Stimulated activated CD4-positive, alpha-beta T cell treated with anti-CD3 and anti-CD28 coated beads, Interleukin-15, amount 100 ng/mL, for 48 hours (primary cell): Measurements from ENCODE around the gene BRD7.

Experiments
- DNase-seq, 2 donors: peaks; one replicate each; pipeline ENCODE4 v3.0.0-alpha.2; 2020; ENCODE audit warnings: low read depth in 2 of 2

The BRD7 gene

DNA sequence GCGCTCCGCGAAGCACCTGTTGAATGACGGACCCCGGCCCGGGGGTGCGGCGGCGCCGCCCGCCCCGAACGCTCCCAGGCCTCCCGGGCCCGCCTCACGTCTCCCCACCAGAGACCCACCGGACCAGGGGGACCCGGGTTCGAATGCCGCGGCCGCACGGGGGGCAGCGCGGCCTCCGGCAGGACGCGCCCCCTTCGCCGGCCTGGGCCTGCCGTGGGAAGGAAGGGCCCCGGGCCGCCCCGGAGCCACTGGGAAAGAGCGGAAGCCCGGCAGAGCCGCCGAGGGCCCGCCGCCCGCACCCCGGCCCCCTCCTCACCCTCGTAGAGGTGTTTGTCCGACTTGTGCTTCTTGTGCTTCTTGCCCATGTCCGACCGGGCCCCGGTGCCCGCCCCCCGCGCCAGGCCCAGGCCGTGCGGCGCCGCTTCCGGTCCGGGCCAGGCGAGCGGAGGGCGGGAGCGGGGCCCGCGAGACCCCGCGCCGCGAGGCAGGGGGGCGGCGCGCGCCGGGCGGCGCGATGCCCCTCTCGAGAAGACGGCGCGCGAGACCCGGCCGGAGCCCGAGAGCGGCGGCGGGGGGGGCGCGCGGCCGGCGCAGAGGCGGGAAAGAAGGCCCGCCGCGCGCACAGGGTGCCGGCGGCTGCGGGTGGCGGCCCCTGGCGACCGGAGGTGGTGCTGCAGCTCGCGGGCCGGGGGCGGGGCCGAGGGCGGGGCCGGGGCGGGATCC, at the start of gene BRD7:
TSS of gene BRD7 (minus strand) at position 579 of the 723 bp plus-strand sequence. CDS start at position 365, 214 bp downstream.
- DNase-seq = peak; percentile 23 to 47

GRCh38 chr16:50416388-50416787, 47.6 kb upstream of the BRD7 start:
- no peak for DNase-seq

- no peak for DNase-seq
These were observed 45.4 kb upstream of the BRD7 start for GRCh38 chr16:50414152-50414551.

DNA sequence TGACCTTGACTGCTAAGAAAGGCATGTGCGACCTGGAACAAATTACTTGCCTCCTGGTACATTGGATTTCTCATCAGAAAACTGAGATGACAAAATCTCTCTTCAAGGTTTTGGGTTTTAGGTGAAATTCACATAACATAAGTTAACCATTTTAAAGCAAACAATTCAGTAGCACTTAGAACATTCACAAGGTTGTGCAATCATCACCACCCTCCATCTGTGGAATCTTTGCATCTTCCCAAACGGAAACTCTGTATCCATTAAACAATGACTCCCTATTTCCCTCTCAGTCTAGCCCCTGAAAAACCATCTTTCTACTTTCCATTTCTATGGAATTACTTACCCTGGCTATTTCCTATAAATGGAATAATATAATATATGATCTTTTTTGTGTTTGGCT, 42.2 kb upstream of the BRD7 start:
- no peak for DNase-seq

DNA sequence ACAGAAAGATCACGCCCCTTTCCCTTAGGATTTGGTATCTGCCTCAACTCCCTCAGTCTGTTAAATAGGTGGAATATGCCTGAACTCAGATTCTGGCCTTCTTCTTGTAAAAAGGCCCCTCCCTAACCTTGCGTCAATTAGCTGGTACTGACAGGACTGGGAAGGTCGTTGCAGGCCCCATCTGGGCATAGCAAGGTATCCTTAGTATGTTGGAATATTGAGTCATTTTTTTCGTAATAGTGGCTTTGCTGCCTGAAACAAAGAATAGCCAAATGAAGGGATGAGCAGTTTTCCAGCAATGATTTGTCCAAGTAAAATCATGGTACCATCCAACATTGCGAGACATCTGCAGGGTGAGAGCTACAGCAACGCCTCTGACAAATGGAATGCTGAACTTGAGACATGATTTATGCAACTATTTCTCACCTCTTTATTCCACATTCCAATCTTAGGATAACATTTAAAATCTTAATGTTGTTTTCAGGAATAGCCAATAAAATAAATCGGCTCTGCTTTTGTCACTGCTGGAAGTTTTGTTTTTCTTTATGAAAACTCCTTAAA, 39.3 kb upstream of the BRD7 start:
- DNase-seq = no peak

DNA sequence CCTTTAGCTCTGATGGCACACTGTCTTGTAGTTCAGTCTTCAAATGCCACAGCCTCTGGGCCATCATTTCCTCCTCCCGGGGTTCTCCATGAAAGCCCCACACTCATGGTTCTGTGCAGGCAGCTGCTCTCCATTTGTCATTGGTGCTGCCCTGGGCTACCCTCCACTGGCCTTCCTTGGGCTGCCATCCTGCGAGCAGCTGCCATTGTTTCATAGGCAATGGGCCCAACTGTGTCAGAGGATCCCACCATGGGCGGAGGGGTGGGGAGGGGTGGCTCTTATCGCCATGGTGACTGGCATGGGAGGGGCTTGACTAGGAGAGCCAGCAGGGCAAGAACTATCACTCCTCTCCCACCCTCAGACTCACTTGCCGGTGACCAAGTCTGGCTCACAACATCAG, 38.6 kb upstream of the BRD7 start:
- no peak for DNase-seq

GRCh38 chr16:50403491-50403890, 34.7 kb upstream of the BRD7 start:
- DNase-seq = no peak

- DNase-seq = no peak
These were observed 33.6 kb upstream of the BRD7 start for GRCh38 chr16:50402298-50402895.

DNA sequence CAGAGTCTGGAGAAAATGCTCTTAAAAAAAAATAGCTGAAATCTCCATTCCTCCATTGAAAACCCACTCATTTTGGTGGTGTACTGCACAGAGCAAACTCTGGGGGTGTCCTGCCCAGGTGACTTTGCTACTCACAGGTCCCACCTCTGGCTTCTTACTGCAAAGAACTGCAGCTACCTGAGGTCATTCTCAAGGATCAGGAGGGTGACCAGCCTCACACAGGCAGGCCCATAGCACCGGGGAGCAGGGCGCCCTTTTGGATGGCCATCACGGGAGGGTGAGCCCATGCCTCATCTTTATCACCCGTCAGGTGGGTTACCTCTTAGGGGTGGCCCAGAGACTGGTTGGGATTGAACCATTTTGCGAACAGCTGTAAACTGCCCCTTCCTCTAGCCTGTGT, 32.6 kb upstream of the BRD7 start:
- no peak for DNase-seq

- no peak for DNase-seq
These were observed 32.2 kb upstream of the BRD7 start for GRCh38 chr16:50400967-50401348.

DNA sequence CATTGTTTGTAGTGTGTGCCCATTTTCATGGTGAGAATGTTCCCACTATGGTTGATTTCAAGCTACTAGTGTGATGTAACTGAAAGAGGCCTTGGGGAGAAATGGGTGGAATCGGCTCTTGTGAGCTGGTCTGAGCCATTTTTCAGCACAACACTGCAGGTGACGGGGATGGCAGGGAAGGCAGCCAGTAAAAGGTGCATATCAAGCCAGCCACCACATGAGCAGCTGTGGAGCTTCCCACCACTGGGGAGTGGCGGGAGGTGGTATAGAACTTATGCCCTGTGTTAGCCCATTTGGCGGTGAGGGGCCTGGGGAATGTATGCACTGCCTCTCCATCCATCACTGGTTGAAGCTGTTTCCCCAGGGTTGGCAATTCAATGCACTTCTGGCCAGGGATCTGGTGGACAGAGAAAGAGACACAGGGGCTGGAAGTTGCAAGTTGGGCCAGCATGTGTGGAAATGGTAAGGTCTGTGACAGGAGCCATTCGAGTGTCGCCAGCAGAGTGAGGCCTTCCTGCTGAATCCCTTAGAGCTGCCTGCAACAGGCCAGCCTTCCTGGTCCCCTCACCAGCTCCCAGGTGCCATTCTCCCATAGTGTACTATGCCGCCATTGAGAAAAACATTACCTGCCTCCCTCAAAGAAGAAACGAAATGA, 31.7 kb upstream of the BRD7 start:
- DNase-seq = no peak

DNA sequence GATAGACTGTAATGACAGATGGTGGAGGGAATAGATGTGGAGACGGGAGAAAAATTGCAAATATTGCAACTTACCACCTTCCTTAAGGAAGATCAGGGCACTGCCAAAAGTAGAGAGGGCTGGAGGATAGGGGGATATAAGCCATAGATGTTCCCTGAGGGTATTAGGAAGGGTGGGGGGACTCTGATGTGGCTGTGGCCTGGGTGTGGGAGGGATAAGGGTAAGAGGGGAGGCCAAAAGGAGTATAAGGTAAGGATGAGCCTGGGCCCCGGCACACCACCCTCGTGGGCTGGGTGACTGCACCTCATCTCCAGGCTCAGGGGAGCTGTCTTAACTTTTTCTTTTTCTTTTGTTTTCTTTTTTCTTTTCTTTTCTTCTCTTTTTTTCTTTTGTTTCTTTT, 30.6 kb upstream of the BRD7 start:
- DNase-seq = no peak

- DNase-seq = no peak
These were observed 29.5 kb upstream of the BRD7 start for GRCh38 chr16:50398336-50398735.

DNA sequence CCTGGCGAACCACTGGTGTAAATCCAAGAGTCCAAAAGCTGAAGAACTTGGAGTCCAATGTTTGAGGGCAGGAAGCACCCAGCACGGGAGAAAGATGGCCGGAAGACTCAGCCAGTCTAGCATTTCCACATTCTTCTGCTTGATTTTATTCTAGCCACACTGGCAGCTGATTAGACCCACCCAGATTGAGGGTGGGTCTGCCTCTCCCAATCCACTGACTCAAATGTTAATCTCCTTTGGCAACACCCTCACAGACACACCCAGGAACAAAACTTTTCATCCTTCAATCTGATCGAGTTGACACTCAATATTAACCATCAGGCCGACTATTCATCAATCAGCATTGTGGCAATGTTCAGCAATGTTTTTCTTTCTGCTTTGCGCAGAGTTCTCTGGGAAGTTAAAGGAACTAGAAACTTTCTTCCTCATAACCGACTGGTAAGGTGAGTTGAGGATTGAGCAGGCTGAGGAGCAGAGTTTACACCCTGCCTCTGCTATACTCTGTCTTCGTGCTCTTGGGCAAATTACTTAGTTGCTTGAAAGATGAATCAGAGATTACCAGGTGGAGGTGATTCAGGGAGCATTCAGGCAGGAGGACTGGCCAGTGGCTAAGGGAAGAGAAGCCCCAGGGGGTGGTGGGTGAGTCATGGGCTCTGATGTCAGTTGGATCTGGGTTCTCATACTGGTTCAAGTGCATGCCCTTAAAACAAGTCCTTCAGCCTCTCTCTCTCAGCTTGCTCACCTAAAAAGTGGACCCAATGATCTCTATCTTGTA, 28.2 kb upstream of the BRD7 start:
- DNase-seq = no peak

DNA sequence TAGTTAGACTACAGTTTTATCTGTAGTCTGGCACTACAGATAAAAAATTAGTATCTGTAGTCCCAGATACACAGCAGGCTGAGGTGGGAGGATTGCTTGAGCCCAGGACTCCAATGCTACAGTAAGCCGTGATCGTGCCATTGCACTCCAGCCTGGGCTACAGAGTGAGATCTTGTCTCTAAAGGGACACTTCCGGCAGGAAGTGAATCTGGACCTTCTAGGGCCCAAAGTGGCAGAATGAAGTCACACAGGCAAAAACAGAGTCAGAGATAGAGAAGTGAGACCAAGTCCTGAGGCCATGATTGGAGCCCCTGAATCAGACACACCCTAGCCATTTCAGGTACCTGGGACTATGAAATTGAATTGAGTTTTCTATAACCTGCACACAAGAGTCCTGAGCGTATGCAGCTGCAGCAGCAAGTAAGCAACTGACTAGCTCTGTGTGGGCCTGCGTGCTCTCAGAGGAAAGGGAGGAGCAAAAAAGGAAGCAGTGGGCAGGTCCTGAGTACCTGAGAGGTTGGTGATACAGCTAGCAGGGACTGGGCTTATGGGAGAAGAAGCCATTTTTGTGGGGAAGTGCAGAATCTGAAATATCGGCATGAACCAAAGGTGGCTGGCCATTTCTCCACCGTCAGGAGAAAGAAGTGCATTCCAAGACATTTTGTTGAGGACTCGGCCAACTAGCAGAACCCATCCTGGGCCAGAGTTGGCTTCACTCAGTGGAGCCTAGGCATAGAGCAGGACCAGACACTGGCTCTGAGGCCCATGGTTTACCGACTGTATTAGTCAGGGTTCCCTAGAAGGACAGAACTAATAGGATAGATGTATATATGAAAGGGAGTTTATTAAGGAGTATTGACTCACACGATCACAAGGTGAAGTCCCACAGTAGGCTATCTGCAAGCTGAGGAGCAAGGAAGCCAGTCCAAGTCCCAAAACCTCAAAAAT, 27.2 kb upstream of the BRD7 start:
- DNase-seq = no peak

DNA sequence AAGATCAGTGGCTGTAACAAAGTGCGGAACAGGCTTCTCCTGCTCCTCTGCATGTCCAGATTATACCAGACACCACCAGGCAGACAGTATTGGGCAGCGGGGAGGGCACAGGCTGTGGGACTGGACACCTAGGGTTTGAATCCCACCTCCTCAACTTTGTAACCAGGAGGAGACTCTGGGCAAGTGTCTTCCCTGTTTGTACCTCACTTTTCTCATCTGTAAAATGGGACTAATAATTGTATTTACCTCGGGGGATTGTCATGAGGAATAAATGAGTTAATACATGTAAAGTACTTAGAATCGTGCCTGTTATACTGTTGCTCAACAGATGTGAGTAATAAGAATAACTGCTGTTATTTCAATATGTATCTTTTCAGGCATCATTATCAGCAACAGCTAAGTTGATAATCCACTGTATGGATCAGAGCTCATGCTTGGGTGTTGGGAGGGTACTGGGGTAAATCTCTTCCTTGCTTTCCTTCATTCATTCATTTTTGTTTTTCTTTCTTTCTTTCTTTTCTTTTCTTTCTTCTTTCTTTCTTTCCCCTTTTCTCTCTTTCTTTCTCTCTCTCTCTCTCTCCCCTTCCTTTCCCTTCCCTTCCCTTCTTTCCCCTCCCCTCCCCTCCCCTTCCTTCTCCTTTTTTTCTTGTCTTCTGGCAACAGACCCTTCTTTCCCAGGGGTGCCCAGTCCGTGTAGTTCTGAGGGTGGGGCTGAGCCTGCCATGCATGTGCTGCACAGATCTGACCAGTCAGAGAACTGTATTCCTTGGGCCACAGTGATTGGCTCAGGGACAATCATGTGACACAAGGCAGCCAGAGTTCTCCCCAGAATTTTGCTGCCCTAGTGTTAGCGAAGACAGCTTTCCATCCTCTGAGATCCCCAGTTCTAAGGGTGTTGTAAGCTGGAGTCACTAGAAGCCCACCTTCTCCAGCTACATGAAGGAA, 25.3 kb upstream of the BRD7 start:
- DNase-seq = no peak

- DNase-seq = no peak
These were observed 24.6 kb upstream of the BRD7 start for GRCh38 chr16:50393416-50393815.

GRCh38 chr16:50390914-50391716, 22.3 kb upstream of the BRD7 start:
- no peak for DNase-seq

DNA sequence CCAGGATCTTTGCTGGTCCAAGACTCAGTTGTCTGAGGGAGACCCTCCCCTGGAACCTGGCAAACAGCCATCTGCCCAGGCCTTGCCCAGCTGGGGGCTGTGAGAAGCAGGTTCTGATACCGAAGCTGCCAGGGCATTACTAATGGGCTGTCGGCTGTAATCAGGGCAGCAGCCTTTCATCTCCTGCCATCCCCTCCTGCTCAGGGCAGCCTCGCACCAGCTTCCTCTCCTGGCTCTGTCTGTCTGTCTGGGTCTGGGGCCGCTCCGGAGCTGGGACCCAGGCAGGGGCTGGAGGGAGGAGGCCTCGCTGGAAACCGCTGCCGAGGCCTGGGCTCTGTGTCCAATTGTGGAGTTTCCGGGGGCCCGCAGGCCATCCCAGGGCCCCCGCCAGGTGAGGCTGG, 21.6 kb upstream of the BRD7 start:
- DNase-seq = no peak
